COR-L47 (cell line): Measurements from ENCODE around the gene NAGPA.
"Not testable (repeated sequence)": the region's sequence is repeated elsewhere in the genome, so short reads cannot be mapped to it uniquely, and the experiment has no call there.

ENCODE experiments used
- DNase-seq: peaks from one replicate; lab custom pipeline; 2025; lab: John Stamatoyannopoulos, UW

NAGPA gene

GRCh38 chr16:5033256-5034166, at the start of gene NAGPA:
Gene NAGPA, minus strand, starts transcription at chr16:5033935. Its CDS starts 21 bp downstream, at chr16:5033914.
- peak; percentile 55 for DNase-seq

GRCh38 chr16:5080996-5081395, 47.3 kb upstream of the NAGPA start:
- DNase-seq = not testable (repeated sequence)

DNA sequence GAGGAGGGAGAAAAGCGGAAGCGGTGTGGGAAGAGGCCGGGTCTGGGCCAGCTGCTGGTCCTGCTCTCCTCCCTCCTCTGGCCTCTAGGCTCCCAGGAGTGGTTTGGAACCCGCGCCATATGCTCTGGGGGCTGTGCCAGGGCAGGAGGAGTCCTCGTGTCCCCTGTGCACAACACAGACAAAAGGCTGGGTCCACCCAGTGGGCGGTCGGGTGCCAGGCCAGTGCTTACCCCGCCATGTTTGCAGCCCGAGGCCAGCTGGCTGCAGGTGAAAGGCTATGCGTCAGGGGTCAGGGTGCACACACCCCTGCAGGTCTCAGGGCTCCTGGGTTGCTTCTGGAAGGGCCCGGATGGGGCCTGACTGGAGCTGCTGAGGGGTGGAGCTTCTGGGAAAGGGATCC, 46.7 kb upstream of the NAGPA start:
- not testable (repeated sequence) for DNase-seq

- no peak for DNase-seq
Measured at GRCh38 chr16:5078626-5079025, 44.9 kb upstream of the NAGPA start.

DNA sequence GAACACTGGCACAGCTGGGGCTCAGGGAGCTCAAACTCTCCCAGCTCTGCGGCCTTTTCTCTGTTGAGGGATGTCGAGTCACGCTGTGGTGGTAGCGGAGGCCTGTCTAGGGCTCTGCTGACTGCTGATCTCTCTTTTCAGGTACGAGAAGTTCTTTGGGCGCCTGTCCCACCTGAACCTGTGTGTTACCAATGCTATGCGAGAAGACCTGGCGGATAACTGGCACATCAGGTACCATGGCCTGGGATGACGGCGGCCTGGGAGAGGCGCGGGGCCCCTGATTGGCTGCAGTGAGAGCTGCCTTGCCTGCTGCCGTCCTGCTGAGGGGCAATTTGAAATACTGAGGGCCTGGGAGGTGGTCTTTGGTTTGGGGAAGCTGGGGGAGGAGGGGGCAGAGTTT, 43.6 kb upstream of the NAGPA start:
- DNase-seq = no peak

DNA sequence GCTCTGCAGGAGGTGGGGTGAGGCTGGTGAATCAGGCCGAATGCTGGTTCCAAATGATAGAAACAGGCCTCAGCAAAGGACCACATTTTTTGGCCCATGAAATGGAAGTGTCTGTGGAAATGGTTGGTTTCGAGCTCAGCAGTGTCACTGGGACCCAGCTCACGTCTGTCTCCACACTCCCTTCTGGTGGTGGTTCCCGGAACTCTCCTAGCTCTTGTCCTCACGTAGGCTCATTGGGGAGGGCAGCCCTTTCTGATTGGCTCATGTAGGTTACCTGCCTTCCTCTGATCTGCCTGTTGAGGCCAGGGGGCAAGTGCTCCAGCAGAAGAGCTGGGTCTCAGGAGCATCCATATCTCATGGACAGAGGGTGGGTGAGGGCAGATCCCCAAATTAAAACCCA, 41.9 kb upstream of the NAGPA start:
- no peak for DNase-seq

DNA sequence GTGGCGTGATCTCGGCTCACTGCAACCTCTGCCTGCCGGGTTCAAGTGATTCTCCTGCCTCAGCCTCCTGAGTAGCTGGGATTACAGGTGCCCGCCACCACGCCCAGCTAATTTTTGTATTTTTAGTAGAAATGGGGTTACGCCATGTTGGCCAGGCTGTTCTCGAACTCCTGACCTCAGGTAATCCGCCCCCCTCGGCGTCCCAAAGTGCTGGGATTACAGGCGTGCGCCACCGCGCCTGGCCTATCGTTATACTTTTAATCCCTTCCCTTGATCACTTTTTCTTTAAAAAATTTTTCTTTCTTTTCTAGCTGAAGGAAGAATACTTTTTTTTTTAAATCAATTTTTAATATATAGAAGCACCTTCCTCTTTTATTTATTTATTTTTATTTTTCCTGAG, 40.0 kb upstream of the NAGPA start:
- not testable (repeated sequence) for DNase-seq

- DNase-seq = no peak
Measured at GRCh38 chr16:5073279-5073629, 39.5 kb upstream of the NAGPA start.

DNA sequence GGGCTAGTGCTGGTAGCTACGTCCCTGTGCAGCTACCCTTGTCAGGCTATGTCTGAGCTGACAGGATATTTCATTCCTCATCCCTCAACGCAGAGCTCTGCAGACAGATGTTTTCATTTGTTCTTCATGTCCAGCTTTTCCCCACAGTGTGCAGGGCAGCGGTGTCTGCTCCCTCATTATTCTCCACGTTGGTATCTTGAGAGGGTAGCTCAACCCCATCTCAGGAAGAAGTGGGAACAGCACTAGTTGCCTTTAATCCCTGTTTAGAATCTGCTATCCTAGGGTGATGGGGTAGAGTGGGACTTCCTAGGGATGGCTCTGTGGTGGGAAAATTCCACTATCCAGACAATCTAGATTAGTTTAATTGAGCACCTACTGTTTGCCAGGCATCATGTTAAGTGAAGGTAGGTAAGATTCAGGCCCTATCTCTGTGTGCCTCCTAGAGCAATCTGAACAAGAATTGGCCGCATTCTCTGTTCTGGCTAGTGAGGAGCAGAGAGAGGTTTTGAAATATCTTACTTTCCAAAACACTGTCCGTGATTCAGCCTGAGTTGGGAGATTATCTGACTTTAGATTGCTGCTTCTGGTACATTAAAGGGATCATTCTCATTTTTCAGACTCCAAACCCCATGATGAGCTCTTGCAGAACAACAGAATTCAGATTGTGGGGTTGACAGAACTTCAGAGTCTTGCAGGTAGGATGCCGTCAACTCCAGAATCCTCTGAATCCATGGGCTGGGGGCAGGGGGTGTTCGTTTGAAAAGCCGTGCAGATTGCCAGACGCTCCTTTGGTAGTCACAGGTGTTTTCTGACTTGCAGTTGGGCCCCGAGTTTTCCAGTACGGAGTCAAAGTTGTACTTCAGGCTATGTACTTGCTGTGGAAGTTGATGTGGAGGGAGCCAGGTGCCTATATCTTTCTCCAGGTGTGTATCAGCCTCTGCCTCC, 38.9 kb upstream of the NAGPA start:
- no peak for DNase-seq

DNA sequence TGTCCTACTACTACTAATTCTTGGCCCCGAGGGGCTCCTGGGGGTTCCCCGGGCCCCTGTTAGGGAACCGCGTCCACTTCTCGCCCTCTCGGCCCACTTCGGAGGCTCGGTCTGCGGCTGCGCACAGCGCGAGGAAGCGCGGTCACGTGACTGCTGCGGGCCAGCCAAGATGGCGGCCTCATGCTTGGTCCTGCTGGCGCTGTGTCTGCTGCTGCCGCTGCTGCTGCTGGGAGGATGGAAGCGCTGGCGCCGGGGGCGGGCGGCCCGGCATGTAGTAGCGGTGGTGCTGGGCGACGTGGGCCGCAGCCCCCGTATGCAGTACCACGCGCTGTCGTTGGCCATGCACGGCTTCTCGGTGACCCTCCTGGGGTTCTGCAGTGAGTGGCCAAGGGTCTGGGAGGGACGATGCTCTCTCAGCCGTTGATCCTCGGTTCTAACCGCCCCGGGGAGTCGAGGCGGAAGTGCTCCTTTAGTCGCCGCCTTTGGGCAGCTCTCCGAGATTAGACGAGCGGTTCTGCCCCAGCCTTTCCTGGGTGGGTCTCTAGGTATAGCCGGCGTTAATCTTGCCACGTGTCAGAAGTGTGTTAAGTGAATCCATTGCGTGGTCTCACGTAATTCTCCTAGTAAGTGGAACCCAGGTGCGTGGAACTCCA, 38.1 kb upstream of the NAGPA start, which contains the start of gene ALG1:
TSS of gene ALG1 (plus strand) at position 163 of the 653 bp plus-strand sequence. CDS start at position 170, 7 bp downstream.
- peak; percentile 85 for DNase-seq

DNA sequence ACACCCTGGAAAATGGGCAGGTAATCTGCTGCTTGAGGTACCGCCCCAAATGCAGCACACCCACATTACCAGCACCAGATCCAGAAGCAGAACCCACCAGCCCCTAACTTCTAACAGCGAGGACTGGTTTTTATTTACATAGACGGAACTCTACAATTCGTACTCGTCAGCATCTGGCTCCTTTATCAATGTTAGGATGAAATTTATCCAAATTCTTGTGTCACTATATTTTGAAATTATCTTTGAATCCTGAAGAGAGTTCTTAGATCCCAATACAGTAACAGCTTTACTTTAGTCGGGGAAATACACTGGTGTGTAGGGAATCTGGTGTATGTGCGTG, 37.6 kb upstream of the NAGPA start:
- no peak for DNase-seq

DNA sequence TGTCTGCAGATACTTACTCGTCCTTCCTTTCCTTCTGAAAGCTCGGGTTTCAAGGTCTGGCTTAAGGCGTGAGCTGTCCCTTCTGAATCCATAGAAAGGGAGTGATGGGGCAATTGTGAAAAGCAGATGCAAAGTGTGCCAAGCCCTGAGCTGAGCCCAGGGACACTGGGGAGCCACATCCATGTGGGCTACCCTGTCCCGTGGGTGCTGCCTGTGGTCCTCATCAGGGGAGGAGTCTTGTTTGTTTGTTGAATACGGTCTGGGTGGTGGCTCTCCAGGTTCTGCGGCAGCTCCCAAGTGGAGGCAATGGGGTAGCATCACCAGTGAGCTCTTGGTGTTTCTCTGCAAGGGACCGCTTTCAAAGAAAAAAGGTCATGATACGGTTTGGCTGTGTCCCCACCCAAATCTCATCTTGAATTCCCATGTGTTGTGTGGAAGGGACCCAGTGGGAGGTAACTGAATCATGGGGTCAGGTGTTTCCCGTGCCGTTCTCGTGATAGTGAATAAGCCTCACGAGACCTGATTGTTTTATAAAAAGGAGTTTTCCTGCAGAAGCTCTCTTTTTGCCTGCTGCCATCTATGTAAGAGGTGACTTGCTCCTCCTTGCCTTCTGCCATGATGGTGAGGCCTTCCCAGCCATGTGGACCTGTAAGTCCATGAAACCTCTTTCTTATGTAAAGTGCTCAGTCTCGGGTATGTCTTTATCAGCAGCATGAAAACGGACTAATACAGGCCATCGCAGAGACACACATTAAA, 36.9 kb upstream of the NAGPA start:
- no peak for DNase-seq

DNA sequence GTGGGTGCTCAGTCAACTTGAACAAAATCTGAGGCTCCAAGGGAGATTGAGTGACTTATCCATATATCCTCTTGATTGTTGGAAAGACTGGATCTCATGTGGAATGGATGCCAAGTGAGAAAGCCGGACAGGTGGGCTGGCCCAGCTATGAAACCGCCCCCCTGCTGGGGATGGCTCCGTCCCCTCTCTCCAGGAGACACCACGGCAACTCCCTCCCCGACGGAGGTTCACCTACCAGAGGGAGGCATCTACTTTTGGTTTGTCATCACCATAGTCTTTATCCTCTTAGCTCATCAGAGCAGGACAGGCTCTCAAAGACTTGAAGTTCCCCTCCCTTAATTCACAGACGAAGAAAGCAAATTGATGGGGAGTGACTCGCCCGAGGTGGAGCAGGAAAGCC, 36.1 kb upstream of the NAGPA start:
- no peak for DNase-seq

- DNase-seq = no peak
Measured at GRCh38 chr16:5069048-5069447, 35.3 kb upstream of the NAGPA start.

- no peak for DNase-seq
Measured at GRCh38 chr16:5066511-5066910, 32.8 kb upstream of the NAGPA start.

DNA sequence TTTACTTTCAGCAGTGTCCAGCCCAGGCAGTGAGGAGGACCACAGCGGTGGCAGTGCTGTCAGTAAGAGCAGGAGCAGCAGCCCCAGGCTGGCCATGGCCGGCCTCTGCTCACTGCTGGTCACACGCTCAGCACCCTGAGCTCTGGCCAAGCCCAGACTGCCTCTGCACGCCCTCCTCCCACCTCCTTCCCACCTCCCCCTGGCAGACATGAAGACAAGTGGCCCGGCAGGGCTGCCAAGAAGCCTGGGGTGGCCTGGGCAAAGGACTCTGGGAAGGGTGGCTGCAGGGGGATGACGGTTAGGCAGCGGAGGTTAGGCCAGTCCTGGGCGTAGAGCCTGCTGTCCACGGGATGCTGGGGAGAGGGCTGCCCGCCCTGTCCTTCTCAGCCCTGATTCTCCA, 32.1 kb upstream of the NAGPA start, which contains the start of gene C16orf89:
TSS of gene C16orf89 (minus strand) at position 144 of the 400 bp plus-strand sequence. CDS start at position 96, 48 bp downstream.
- no peak for DNase-seq

DNA sequence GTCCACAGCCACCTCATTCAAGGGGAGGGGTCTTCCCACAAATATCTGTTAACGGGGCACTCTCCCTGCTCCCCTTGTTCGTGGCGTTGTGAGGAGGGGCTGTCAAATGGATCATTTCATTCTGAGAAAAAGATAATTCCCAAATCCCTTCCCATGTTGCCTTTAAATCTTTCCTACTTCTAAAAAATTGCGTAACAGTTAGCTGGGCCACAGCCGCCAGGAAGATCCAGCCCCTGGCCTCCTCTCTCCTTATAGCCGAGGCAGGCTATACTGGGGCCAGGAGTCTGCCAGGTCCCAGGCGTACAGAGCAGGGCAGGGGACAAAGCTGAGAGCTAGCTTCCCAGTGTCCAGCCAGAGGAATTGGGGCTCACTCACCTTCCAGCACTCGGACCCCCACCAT, 31.6 kb upstream of the NAGPA start:
- no peak for DNase-seq

DNA sequence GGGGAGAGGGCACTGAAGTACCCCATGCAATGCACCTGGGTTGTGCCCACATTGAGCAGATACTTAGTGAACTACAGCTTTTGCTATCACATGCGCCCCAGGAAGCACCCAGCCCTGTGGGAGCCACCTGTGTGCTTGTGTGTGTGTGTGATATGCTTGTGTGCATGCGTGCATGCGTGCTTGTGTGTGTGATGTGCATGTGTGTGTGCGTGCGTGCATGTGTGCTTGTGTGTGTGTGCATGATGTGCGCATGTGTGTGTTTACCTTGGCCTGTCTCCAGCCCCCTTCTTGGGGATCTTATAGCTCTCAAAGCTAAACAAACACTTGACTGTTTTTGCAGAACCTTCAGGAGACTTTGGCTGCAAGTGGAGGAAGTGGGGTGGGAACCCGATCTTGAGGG, 31.2 kb upstream of the NAGPA start:
- peak; percentile 22 for DNase-seq

DNA sequence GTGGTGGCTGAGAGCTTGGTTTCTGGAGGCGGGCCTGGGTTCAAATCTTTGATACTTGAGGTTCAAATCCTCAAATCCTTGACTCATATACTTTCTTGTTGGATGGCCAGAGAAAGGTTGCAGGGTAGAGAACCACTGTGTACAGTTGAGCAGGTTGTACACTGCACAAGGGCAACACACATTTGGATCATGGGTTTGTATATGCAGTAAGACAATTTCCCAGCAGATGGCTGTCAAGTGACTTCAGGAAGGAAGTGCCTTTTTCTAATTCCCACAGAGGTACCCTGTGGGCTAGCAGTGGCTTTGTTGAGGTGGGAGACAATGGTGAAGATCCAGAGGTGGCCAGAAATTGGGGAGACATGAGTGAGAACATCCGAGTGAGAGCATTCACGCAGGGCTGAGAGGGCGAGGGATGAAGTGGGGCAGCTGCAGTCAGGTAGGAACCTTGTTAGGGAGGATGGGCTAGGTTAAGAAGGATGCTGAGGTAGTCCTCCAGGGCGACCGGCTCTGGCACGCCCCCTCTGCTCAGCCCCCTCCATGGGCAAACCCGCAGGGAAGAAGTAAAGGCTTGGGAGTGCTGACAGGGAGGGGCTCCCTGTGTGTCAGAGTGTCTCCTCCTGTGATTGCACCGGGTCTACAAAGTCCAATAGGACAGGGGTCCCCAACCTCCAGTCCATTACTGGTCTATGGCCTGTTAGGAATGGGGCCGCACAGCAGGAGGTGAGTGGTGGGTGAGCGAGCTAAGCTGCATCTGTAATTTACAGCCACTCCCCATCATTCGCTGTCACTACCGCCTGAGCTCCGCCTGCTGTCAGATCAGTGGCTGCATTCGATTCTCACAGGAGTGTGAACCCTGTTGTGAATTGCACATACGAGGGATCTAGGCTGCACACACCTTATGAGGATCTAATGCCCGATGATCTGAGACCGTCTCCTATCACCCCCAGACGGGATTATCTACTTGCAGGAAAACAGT, 29.3 kb upstream of the NAGPA start:
- no peak for DNase-seq

DNA sequence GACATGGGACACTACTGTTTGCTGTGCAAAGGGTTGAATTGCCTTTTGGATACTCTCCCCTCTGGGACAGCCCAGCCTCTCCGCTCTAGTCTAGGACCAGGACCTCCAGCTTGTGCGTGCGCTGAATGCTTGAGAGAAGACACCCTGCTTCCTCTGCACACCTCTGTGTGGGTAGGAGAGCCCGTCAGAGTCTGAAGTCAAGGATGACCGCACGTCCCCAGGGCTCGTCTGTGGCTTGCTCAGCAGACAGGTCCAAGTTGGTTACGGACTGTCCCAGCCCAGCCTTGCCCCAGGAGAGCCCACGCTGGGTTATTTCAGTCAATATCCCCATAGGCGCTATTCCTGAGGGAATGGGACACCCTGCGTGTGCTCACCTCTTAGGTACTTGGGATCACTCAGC, 28.3 kb upstream of the NAGPA start:
- DNase-seq = no peak
